ENCODE measurements around the gene TGFB2. TPM values are rescaled to one million over a fixed set of nuclear protein-coding genes. Genes with fewer than 3 reads are reported as not detected.

Gene TGFB2
- total RNA-seq, 1 donor from 2014 or later = 38.6 TPM

GRCh38 chr1:218464871-218465270 is 119.7 kb downstream of the TGFB2 start:
- DNase-seq = no peak

- DNase-seq = no peak
Measured at GRCh38 chr1:218466341-218467010, 121.3 kb downstream of the TGFB2 start.

DNA sequence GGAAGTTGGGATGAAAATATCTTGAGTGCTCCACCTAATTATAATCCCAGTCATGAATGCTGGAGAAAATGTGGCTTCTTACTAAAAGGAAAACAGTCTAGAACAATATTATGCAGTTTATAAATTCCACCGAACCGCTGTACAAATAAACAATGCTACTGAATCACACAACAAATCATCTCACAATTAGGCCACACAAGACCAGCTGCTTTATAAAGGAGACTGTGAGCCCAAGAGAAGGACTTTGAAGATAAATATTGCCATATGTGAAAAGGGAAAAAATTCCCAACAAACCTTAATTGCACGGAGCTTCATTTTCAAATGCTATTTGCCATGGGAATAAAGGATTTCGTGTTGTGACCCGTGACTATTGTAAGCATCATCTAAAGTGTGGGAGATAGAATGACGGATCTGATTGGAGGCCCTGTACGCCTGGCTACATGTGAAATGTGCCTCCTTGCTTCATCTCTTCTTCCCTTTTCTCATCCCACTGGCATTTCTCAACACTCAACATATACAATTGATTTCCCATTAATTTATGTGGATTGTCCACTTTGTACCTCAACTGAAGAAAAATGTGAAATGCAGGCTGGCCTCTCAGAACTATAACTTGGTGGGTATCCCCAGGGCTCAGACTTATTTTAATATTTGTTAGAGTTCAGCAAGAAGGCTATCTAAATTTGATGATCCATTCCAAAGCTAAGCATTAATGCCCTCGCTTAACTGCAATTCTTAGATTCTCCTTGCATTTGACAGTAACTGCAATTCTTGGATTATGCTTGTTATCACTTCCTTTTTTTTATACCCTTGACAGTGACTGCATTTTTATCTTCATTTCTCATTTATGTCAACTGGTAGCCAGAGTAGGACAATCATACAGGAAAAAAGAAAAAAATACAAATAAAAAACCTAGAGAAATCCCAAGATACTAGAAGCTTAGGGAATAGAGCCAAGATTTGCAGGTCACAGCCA is 122.3 kb downstream of the TGFB2 start:
- no peak for DNase-seq

GRCh38 chr1:218468711-218469110 is 123.6 kb downstream of the TGFB2 start:
- DNase-seq = peak; percentile 61

DNA sequence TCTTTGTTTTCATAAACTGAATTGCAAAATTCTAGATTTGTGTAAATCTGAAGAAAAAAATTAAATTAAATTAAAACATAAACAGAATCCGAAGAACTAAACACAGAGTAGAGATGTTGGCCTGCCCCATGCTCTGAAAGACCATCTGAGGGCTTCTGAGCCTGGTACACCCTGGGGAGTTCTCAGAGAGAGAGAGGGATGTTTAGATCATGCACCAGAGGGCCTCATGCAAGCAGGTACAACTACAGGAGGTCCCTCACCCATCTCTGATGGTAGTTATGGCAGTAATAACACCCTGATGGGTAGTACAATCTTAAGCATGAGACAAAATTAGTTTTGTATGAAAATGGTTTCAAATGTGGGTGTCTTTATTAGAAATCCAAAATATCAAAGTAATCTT is 127.7 kb downstream of the TGFB2 start:
- DNase-seq = no peak

GRCh38 chr1:218473522-218473921 is 128.4 kb downstream of the TGFB2 start:
- DNase-seq = peak; percentile 85

GRCh38 chr1:218474128-218474527 is 129.0 kb downstream of the TGFB2 start:
- no peak for DNase-seq

- DNase-seq = peak; percentile 31
Measured at GRCh38 chr1:218475275-218475674, 130.1 kb downstream of the TGFB2 start.

DNA sequence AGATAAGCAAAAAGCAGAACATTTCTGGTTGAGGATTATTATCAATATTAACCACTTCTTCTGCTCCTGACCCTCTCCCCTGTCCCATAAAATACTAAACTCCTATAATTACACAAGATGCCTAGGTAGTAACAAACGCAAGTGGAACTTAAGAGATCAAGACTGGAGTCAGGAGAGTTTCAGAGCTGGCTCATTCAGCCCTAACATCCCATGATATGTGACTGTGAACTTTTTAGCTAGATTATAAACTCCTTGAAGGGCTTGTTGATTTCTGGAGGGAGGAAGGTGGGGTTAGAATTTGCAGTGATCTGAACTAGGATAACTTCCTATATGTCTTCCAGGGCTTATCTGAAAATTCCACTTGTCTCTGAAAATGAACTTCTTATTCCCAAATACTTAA is 130.6 kb downstream of the TGFB2 start:
- DNase-seq = no peak

- peak; percentile 71 for DNase-seq
Measured at GRCh38 chr1:218476385-218476784, 131.2 kb downstream of the TGFB2 start.

GRCh38 chr1:218478336-218478735 is 133.2 kb downstream of the TGFB2 start:
- DNase-seq = no peak

- DNase-seq = peak; percentile 32
Measured at GRCh38 chr1:218479436-218480115, 134.4 kb downstream of the TGFB2 start.

GRCh38 chr1:218480137-218480536 is 135.0 kb downstream of the TGFB2 start:
- peak; percentile 93 for DNase-seq

GRCh38 chr1:218480588-218481099 is 135.5 kb downstream of the TGFB2 start:
- peak; percentile 81 for DNase-seq

DNA sequence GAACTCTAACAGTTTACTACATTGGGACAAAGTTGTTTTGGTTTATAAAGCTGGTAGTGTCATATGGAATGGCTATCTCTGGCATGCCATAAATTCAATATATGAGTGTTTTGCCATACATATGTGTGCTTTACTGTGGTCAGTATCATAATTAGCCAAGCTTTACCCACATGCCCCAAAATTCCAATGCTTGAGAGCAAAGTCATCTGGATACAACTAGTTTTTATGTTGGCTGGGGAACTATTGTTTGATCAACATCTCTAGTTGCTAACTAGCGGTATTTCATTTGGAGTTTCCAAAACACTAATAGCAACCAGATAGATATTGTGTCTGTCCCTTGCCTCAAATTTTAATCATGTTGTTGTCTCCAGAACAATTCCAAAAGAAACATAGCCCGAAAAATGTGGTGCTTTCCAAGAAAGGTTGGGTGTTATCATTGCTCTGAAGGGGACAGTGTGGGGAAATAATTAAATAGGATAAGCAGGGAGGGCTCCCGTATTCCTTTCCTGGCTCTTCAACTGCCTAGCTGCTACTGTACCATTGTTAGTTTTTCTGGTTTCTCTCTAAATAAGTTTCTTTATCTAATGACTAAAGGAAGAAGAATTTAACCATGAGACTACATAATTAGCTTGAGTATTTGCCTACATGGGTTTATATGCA is 136.1 kb downstream of the TGFB2 start:
- DNase-seq = no peak

DNA sequence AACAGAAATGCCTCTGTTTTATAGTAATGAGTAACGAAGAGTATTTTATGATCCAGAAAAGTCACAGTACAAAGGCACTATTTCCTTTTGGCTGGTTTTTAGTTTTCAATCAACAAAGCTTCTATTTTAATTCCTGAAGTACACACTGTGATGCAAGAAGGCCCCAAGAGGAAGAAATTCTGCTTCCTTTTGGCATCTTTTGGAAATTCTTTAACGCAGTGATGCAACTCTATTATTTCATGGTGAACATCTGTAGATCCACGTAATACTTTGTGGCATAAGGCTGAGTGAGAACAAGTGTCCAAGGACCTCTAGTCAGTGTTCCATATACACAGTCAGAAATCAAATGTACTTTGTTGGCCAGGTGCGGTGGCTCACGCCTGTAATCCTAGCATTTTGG is 137.5 kb downstream of the TGFB2 start:
- peak; percentile 71 for DNase-seq

- no peak for DNase-seq
Measured at GRCh38 chr1:218485241-218485928, 140.2 kb downstream of the TGFB2 start.

DNA sequence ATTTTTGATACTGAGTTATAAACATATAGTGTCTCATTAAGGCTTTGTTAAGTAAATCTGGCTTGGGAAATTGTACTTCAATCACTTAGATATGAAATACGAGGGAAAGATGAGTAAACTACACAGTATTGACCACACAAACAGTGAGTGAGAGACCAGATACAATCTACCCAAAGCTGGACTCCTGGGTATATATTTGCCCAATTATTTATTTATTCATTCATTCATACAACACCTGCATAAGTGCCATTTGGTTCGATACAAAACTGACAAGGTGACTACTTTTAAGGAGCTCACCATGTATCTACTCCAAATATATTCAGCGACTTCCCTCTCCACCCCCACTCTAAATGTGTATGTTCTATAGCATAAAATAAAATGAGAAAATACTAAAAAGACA is 143.4 kb downstream of the TGFB2 start:
- DNase-seq = no peak

DNA sequence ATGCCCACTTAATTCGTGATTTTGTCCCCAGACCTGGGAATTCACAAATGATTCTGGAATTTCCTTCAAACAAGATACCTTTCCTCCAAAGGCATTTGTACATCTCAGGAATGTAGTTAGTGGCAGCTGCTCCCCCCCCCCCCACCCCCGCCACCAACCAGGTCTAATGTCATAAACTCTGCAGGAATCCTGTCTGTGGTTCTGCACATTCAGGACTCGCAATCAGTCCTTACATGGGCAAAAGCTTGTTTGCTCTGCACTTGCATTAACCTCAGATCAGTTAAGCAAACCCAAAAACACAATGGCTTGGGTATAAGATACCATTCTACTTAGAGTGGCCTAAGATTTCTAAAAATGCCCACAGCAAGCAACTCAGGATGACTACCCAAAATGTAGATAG is 143.8 kb downstream of the TGFB2 start:
- DNase-seq = peak; percentile 45

- DNase-seq = no peak
Measured at GRCh38 chr1:218490406-218490922, 145.3 kb downstream of the TGFB2 start.

- DNase-seq = no peak
Measured at GRCh38 chr1:218492874-218493273, 147.7 kb downstream of the TGFB2 start.

DNA sequence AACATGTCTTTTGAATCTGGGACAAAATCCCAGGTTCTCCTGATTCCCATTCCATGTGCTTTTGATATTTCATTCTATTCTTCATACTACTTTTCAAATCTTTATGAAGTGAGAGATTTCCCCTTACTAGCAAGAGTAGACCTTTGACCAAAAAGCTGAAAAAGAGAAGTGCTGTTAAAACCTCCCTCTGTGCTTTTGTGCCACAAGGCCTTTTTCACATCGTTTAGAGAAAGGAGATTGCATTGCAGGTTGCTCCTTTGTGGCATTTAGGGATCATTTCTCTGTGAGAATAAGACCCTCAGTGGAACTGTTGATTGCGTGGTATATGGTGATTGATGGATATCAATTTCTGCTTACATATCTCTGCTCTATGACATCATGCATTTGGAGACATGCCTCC is 148.8 kb downstream of the TGFB2 start:
- DNase-seq = no peak

All from dermis blood vessel endothelial cell (primary cell).